ENCODE measurements around the gene NUP210L. TPM values are rescaled to one million over a fixed set of nuclear protein-coding genes. Genes with fewer than 3 reads are reported as not detected.
"Not testable (repeated sequence)": the region's sequence is repeated elsewhere in the genome, so short reads cannot be mapped to it uniquely, and the experiment has no call there.

The NUP210L gene
- total RNA-seq, 1 experiment from 2014 or later: not detected

GRCh38 chr1:154019269-154019668, 135.6 kb downstream of the NUP210L start:
- Histone ChIP-seq H3K4me1 (replicated peaks; ENCODE audit: insufficient read depth) (no peaks in the 10 kb centered on the region), H3K36me3 (ENCODE audit: low read depth) (no peaks in the 10 kb centered on the region), H3K9me3 (ENCODE audit: insufficient read depth, low read depth) (no peaks in the 10 kb centered on the region), H3F3A (ENCODE audit: insufficient read depth, low read depth) (no peaks in the 10 kb centered on the region), H2AFZ (no peak overlapping the region), H3K4me2 (no peak overlapping the region), H3K79me2 (ENCODE audit: low read depth) (no peaks in the 10 kb centered on the region), H3K27me3 (ENCODE audit: insufficient read depth, low read depth) (no peaks in the 10 kb centered on the region), H3K27ac (no peak overlapping the region), H3K4me3 (no peak overlapping the region), H4K20me1 (ENCODE audit: insufficient read depth) (no peaks in the 10 kb centered on the region), H3K9me2 (ENCODE audit: insufficient read depth) (no peaks in the 10 kb centered on the region)
- no TSS peak for BruUV-seq (replicated peaks)
- DNase-seq: no peak
- no peak for TF ChIP-seq CTCF (conservative IDR thresholded peaks at IDR 0.05)
- TF ChIP-seq EZH2 (IDR thresholded peaks at IDR 0.05; ENCODE audit: low read depth): no peak
- ChIA-PET POLR2A (ENCODE audit: unreplicated experiment) (no interaction called here), CTCF (interaction anchor here (0.5 kb wide), 1 partner anchor 222 kb away, joined by 5 read pairs; no protein-coding TSS in a partner anchor)
- intact Hi-C loops (cut with micrococcal nuclease; ENCODE audit: unreplicated experiment): no loop called here

GRCh38 chr1:154014154-154014907, 140.5 kb downstream of the NUP210L start:
- CTCF ChIA-PET: interaction anchor here (0.5 kb wide), 1 partner anchor 10 kb away, joined by 5 read pairs; no protein-coding TSS in a partner anchor

GRCh38 chr1:154012543-154012942, 142.3 kb downstream of the NUP210L start:
- CTCF ChIA-PET; H3K9me3 ChIP-seq (ENCODE audit: insufficient read depth, low read depth); H2AFZ ChIP-seq; POLR2A ChIA-PET (ENCODE audit: unreplicated experiment); H4K20me1 ChIP-seq (ENCODE audit: insufficient read depth); BruUV-seq (replicated peaks); H3K4me2 ChIP-seq; H3F3A ChIP-seq (ENCODE audit: insufficient read depth, low read depth); H3K27me3 ChIP-seq (ENCODE audit: insufficient read depth, low read depth); DNase-seq; H3K79me2 ChIP-seq (ENCODE audit: low read depth); H3K9me2 ChIP-seq (ENCODE audit: insufficient read depth); intact Hi-C loops (cut with micrococcal nuclease; ENCODE audit: unreplicated experiment); H3K4me1 ChIP-seq (replicated peaks; ENCODE audit: insufficient read depth); H3K27ac ChIP-seq; H3K36me3 ChIP-seq (ENCODE audit: low read depth); H3K4me3 ChIP-seq: not testable (repeated sequence)

More at GRCh38 chr1:154014154-154014907, 140.5 kb downstream of the NUP210L start:
- intact Hi-C loops (cut with micrococcal nuclease; ENCODE audit: unreplicated experiment): no loop called here
- DNase-seq: no peak
- H3K36me3 ChIP-seq (ENCODE audit: low read depth): no peaks in the 10 kb centered on the region
- H3K4me3 ChIP-seq: no peak overlapping the region
- no peak for TF ChIP-seq CTCF (conservative IDR thresholded peaks at IDR 0.05)
- TF ChIP-seq EZH2 (IDR thresholded peaks at IDR 0.05; ENCODE audit: low read depth): no peak
- no peaks in the 10 kb centered on the region for H3K9me3 ChIP-seq (ENCODE audit: insufficient read depth, low read depth)
- no peaks in the 10 kb centered on the region for H3K27me3 ChIP-seq (ENCODE audit: insufficient read depth, low read depth)
- no peaks in the 10 kb centered on the region for H3K9me2 ChIP-seq (ENCODE audit: insufficient read depth)
- POLR2A ChIA-PET (ENCODE audit: unreplicated experiment): interaction anchor here (0.7 kb wide), 1 partner anchor 130 kb away, joined by 6 read pairs; no protein-coding TSS in a partner anchor
- H3K4me2 ChIP-seq: no peak overlapping the region
- no TSS peak for BruUV-seq (replicated peaks)
- H3F3A ChIP-seq (ENCODE audit: insufficient read depth, low read depth): no peaks in the 10 kb centered on the region
- no peaks in the 10 kb centered on the region for H4K20me1 ChIP-seq (ENCODE audit: insufficient read depth)
- H3K4me1 ChIP-seq (replicated peaks; ENCODE audit: insufficient read depth): no peaks in the 10 kb centered on the region
- no peak overlapping the region for H2AFZ ChIP-seq
- no peak overlapping the region for H3K27ac ChIP-seq
- H3K79me2 ChIP-seq (ENCODE audit: low read depth): no peaks in the 10 kb centered on the region
